ENCODE data around the gene ASTN2.

The ASTN2 gene

GRCh38 chr9:116576386-116576785 lies 838.5 kb downstream of the ASTN2 start:
- Histone ChIP-seq H3K4me3 (ENCODE audit: low read depth, low read length) (no peak overlapping the region), H3K27me3 (replicated peaks) (no peaks in the 10 kb centered on the region), H3K27ac (no peak overlapping the region), H3K36me3 (replicated peaks) (no peaks in the 10 kb centered on the region)
- no peak for DNase-seq
- no peak for TF ChIP-seq CTCF (IDR thresholded peaks at IDR 0.05; ENCODE audit: low read depth, low read length, missing control alignments)
- in situ Hi-C loops (cut with HindIII; ENCODE audit: low pct_ligation_motif_present, low sequenced_read_pairs), result no loop called here

GRCh38 chr9:116574027-116574679 lies 840.7 kb downstream of the ASTN2 start:
- Histone ChIP-seq H3K27me3 (replicated peaks) (no peaks in the 10 kb centered on the region), H3K27ac (no peak overlapping the region), H3K36me3 (replicated peaks) (no peaks in the 10 kb centered on the region), H3K4me3 (ENCODE audit: low read depth, low read length) (no peak overlapping the region)
- DNase-seq, result no peak
- TF ChIP-seq CTCF (IDR thresholded peaks at IDR 0.05; ENCODE audit: low read depth, low read length, missing control alignments), result no peak
- in situ Hi-C loops (cut with HindIII; ENCODE audit: low pct_ligation_motif_present, low sequenced_read_pairs), result no loop called here

- no peaks in the 10 kb centered on the region for H3K36me3 ChIP-seq (replicated peaks)
Observed at GRCh38 chr9:116572095-116572748, 842.6 kb downstream of the ASTN2 start.

GRCh38 chr9:116569111-116569510 lies 845.7 kb downstream of the ASTN2 start:
- H3K36me3 ChIP-seq (replicated peaks), result no peaks in the 10 kb centered on the region
- no peak for DNase-seq
- in situ Hi-C loops (cut with HindIII; ENCODE audit: low pct_ligation_motif_present, low sequenced_read_pairs), result no loop called here
- H3K27ac ChIP-seq, result no peak overlapping the region
- no peak overlapping the region for H3K4me3 ChIP-seq (ENCODE audit: low read depth, low read length)
- TF ChIP-seq CTCF (IDR thresholded peaks at IDR 0.05; ENCODE audit: low read depth, low read length, missing control alignments), result no peak
- H3K27me3 ChIP-seq (replicated peaks), result no peaks in the 10 kb centered on the region

More at GRCh38 chr9:116572095-116572748, 842.6 kb downstream of the ASTN2 start:
- Histone ChIP-seq H3K4me3 (ENCODE audit: low read depth, low read length) (no peak overlapping the region), H3K27me3 (replicated peaks) (no peaks in the 10 kb centered on the region), H3K27ac (no peak overlapping the region)
- peak; percentile 72 for DNase-seq
- in situ Hi-C loops (cut with HindIII; ENCODE audit: low pct_ligation_motif_present, low sequenced_read_pairs), result no loop called here
- peak; percentile 99 for TF ChIP-seq CTCF (IDR thresholded peaks at IDR 0.05; ENCODE audit: low read depth, low read length, missing control alignments)

GRCh38 chr9:116566677-116567488 lies 848.0 kb downstream of the ASTN2 start:
- TF ChIP-seq CTCF (IDR thresholded peaks at IDR 0.05; ENCODE audit: low read depth, low read length, missing control alignments), result no peak
- H3K27me3 ChIP-seq (replicated peaks), result no peaks in the 10 kb centered on the region
- H3K27ac ChIP-seq, result no peak overlapping the region
- in situ Hi-C loops (cut with HindIII; ENCODE audit: low pct_ligation_motif_present, low sequenced_read_pairs), result no loop called here
- H3K4me3 ChIP-seq (ENCODE audit: low read depth, low read length), result no peak overlapping the region
- no peaks in the 10 kb centered on the region for H3K36me3 ChIP-seq (replicated peaks)
- DNase-seq, result no peak

Data from brain microvascular endothelial cell (primary cell).